Lung (tissue), 12 donors: ENCODE data around the gene TEX261. TPM values are rescaled to one million over a fixed set of nuclear protein-coding genes. Genes with fewer than 3 reads are reported as not detected.
A peak's percentile ranks its signal among the peaks of the same experiment; 100 is the strongest.

Experiments
- ATAC-seq: fragments of 200-7000 bp; cut with Tn5 transposase; one replicate; pipeline ENCODE4 v1.9.1; 2020; ENCODE audit warnings: moderate number of reproducible peaks; ENCODE audit not compliant: insufficient read depth, low FRiP score
- DNase-seq, 3 donors: peaks; one replicate each; pipeline ENCODE4 v3.0.0-alpha.2; 2013 to 2017
- H3K27ac ChIP-seq, 2 donors: one replicate each; pipeline ENCODE4 v1.5.1; 2013; ENCODE audit warnings: mild to moderate bottlenecking in 2 of 2, moderate library complexity in 2 of 2, control low read depth in 1 of 2, inconsistent platforms in 1 of 2, low read depth in 1 of 2, low read length in 1 of 2
- H3K27me3 ChIP-seq, 3 donors: one replicate each; pipeline ENCODE4 v1.5.1; 2013; ENCODE audit warnings: low read length in 2 of 3; ENCODE audit not compliant: control insufficient read depth in 3 of 3, insufficient read depth in 3 of 3
- H3K36me3 ChIP-seq, 4 donors: one replicate each; pipeline ENCODE4 v1.5.1; 2013; ENCODE audit warnings: low read length in 4 of 4, mild to moderate bottlenecking in 1 of 4, moderate library complexity in 1 of 4; ENCODE audit not compliant: control insufficient read depth in 4 of 4, insufficient read depth in 4 of 4
- H3K4me1 ChIP-seq, 5 donors: one replicate each; pipeline ENCODE4 v1.5.1; 2013; ENCODE audit warnings: low read length in 5 of 5, mild to moderate bottlenecking in 2 of 5, moderate library complexity in 1 of 5; ENCODE audit not compliant: control insufficient read depth in 5 of 5, insufficient read depth in 5 of 5
- H3K4me3 ChIP-seq: one replicate; pipeline ENCODE4 v1.5.1; 2013; ENCODE audit warnings: mild to moderate bottlenecking, control low read depth, moderate library complexity
- H3K9ac ChIP-seq, 2 donors: one replicate each; pipeline ENCODE4 v1.5.1; 2013; ENCODE audit warnings: low read length in 2 of 2, control low read depth in 1 of 2; ENCODE audit not compliant: insufficient read depth in 1 of 2
- H3K9me3 ChIP-seq, 4 donors: one replicate each; pipeline ENCODE4 v1.5.1; 2013; ENCODE audit warnings: low read length in 3 of 4, mild to moderate bottlenecking in 1 of 4, moderate library complexity in 1 of 4; ENCODE audit not compliant: control insufficient read depth in 4 of 4, insufficient read depth in 3 of 4
- CTCF ChIP-seq: IDR thresholded peaks from 2 replicates; pipeline ENCODE4 v1.5.1; 2012; ENCODE audit warnings: mild to moderate bottlenecking; ENCODE audit errors: control extremely low read depth, extremely low read depth
- WGBS, 2 donors: extraction: QIAGEN DNeasy Blood & Tissue Kit; methylation state at CpG; one replicate each; pipeline ENCODE4 v1.1.7; 2013; 5-methylcytosine and 5-hydroxymethylcytosine counted together
- polyA plus RNA-seq, 2 donors: library from polyadenylated mRNA; stranded (reverse); fragments of 200-250 nt; gene quantifications; one replicate each; pipeline ENCODE4 v1.2.1, GENCODE V29; 2013
- total RNA-seq, 2 donors: library from RNA; depleted of rRNA in 1 of 2; stranded (reverse); fragments of >200 nt in 1 of 2; gene quantifications; one replicate each; pipeline ENCODE4 v1.2.1, GENCODE V29; 2014 to 2021
- donor health status: control.
- donor health status: control.
- donor health status: Bipolar disorder and iron deficiency.
- donor health status: healthy.
- donor health status: DM: yes; HTN: yes; CAD: no.

The TEX261 gene
- total and polyA plus RNA-seq, 4 donors: 23.0 to 55.8 (median 34.4) TPM

DNA sequence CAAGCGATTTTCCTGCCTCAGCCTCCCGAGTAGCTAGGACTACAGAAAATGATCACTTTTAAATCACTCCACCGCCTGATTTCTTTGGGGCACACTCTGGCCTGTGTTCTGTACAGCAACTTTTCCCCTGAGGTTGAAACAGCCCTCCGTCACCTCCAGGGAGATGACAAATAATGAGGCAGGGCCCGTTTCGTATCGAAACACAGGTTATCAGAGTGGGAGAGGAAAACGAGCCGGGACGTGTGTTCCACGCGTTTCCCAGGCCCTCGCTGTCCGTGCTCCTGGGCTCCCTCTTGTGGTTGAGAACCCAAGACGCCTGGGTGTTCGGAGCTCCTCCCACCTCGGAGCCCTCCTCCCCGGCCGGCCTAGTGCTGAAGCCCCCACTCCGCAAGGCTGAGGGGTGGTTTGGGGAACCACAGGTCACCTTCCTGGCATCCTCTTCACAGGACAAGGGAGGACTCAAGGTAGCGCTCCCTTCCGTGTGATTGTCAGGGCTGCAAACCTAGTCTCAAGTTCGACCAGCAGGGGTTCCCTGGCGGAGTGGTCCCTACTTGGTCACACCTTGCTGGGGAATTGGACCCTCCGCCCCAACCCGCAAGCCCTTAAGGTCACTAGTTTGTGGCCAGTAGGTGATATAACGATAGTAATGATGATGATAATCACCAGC is 46.2 kb downstream of the TEX261 start:
- peak; percentile 90 for ATAC-seq
- peaks cover 0 to 6% (median 0%) of the 10 kb centered on the region in 5 donors for H3K4me1 ChIP-seq
- peaks cover 0 to 57% (median 19%) of the 10 kb centered on the region in 3 donors for H3K27me3 ChIP-seq
- TF ChIP-seq CTCF: peak; percentile 65
- H3K27ac ChIP-seq: no peak overlapping the region
- no peak overlapping the region for H3K9ac ChIP-seq
- no peaks in the 10 kb centered on the region for H3K36me3 ChIP-seq
- peak; percentile 79 to 81 (median 80) for DNase-seq
- H3K4me3 ChIP-seq: no peak overlapping the region
- WGBS, 2 donors: 11% methylated on average over 27 of the region's 27 CpGs
- no peaks in the 10 kb centered on the region for H3K9me3 ChIP-seq

DNA sequence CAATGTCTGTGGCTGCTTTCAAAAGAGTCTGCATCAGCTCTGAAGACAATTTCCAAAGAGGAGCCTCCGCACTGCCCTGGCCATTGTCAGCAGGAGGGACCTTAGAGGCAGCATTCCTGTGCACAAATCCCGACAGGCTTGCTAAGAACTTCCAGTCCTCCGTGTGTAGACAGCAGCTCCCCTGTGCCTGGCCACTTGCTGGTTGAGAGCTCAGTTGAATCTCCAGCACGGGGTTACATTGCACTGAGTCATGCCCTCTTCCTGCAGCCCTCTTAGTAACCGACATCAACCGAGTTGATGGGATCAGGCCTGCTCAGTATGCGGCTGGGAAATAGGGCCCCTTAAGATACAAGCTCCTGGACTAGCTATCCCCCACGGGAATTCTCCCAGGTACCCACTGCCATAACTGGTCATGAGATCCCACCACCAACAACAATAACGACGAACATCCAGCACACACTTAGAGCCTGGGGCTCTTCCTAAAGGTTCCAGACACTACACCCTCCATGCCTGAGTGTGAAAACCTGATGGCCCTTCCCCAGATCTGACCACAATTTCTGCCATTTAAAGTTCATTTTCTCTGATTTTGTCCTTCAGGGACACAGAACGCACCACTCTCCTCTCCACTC is 47.0 kb downstream of the TEX261 start:
- DNase-seq: no peak
- peaks cover 0 to 6% (median 0%) of the 10 kb centered on the region in 5 donors for H3K4me1 ChIP-seq
- H3K36me3 ChIP-seq: no peaks in the 10 kb centered on the region
- no peak overlapping the region for H3K4me3 ChIP-seq
- H3K27ac ChIP-seq: no peak overlapping the region
- no peak for ATAC-seq
- 55 to 56% methylated on average over 11 of the region's 11 CpGs for WGBS, 2 donors
- peaks cover 0 to 50% (median 19%) of the 10 kb centered on the region in 3 donors for H3K27me3 ChIP-seq
- no peaks in the 10 kb centered on the region for H3K9me3 ChIP-seq
- TF ChIP-seq CTCF: no peak
- no peak overlapping the region for H3K9ac ChIP-seq

- WGBS, 2 donors: 17 to 20% methylated on average over 8 of the region's 8 CpGs
- Histone ChIP-seq H3K4me1 (peaks cover 0 to 6% (median 0%) of the 10 kb centered on the region in 5 donors), H3K9me3 (no peaks in the 10 kb centered on the region), H3K4me3 (no peak overlapping the region), H3K27ac (no peak overlapping the region), H3K9ac (no peak overlapping the region), H3K27me3 (peaks cover 0 to 46% (median 19%) of the 10 kb centered on the region in 3 donors), H3K36me3 (no peaks in the 10 kb centered on the region)
- DNase-seq: peak; percentile 67 to 81 (median 71)
- ATAC-seq: no peak
- TF ChIP-seq CTCF: peak; percentile 57
These were observed 47.7 kb downstream of the TEX261 start for GRCh38 chr2:70946832-70947442.
